ENCODE results near the gene LEF1. TPM values are rescaled to one million over a fixed set of nuclear protein-coding genes. Genes with fewer than 3 reads are reported as not detected.

LEF1 gene
- total and polyA plus RNA-seq, 2 experiments from 2014 or later: 0.50 to 0.73 TPM

DNA sequence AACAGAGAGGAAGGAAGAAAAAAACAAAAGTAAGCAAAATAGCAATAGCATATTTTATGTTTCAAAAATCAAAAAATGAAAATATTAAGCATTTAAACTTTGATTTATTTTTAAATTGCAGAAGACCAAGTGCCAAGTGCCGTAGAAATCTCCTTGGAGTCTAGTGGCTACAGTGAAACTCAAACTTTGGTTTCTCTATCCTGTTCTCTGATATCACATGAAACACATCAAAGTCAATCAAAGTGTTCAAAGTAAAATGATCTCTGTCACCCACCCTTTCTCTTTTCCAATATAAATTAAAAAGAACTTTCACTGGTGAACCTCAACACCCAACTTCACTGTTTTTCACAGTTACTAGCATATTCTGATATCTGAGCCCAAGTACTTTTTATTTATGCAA, 98.0 kb downstream of the LEF1 start:
- Histone ChIP-seq H3K79me2 (replicated peaks; ENCODE audit: insufficient read depth) (no peaks in the 10 kb centered on the region), H3K9me2 (ENCODE audit: insufficient read depth) (no peaks in the 10 kb centered on the region), H4K20me1 (replicated peaks; ENCODE audit: insufficient read depth) (no peaks in the 10 kb centered on the region), H3K4me2 (no peak overlapping the region), H3F3A (replicated peaks; ENCODE audit: low read depth) (no peaks in the 10 kb centered on the region), H3K4me1 (ENCODE audit: insufficient read depth) (no peaks in the 10 kb centered on the region), H3K36me3 (ENCODE audit: insufficient read depth) (no peaks in the 10 kb centered on the region), H3K27me3 (ENCODE audit: insufficient read depth) (no peaks in the 10 kb centered on the region), H3K27ac (ENCODE audit: low read depth) (no peak overlapping the region), H2AFZ (no peak overlapping the region), H3K4me3 (no peak overlapping the region)
- no peak overlapping the region for H3K27ac Mint-ChIP-seq
- DNase-seq (ENCODE audit: low spot score) (no peak), ATAC-seq (no peak)
- no peaks in the 10 kb centered on the region for H3K4me1 Mint-ChIP-seq
- no peak for TF ChIP-seq ZNF331 (CRISPR knock-in tag; IDR thresholded peaks at IDR 0.05; ENCODE audit: low read depth)
- TF ChIP-seq, protein P1, sequence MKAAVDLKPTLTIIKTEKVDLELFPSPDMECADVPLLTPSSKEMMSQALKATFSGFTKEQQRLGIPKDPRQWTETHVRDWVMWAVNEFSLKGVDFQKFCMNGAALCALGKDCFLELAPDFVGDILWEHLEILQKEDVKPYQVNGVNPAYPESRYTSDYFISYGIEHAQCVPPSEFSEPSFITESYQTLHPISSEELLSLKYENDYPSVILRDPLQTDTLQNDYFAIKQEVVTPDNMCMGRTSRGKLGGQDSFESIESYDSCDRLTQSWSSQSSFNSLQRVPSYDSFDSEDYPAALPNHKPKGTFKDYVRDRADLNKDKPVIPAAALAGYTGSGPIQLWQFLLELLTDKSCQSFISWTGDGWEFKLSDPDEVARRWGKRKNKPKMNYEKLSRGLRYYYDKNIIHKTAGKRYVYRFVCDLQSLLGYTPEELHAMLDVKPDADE (IDR thresholded peaks at IDR 0.05): no peak
- TF ChIP-seq, protein P2, sequence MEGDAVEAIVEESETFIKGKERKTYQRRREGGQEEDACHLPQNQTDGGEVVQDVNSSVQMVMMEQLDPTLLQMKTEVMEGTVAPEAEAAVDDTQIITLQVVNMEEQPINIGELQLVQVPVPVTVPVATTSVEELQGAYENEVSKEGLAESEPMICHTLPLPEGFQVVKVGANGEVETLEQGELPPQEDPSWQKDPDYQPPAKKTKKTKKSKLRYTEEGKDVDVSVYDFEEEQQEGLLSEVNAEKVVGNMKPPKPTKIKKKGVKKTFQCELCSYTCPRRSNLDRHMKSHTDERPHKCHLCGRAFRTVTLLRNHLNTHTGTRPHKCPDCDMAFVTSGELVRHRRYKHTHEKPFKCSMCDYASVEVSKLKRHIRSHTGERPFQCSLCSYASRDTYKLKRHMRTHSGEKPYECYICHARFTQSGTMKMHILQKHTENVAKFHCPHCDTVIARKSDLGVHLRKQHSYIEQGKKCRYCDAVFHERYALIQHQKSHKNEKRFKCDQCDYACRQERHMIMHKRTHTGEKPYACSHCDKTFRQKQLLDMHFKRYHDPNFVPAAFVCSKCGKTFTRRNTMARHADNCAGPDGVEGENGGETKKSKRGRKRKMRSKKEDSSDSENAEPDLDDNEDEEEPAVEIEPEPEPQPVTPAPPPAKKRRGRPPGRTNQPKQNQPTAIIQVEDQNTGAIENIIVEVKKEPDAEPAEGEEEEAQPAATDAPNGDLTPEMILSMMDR (conservative IDR thresholded peaks at IDR 0.05; ENCODE audit: low read depth in 2 of 2): no peak
- TF ChIP-seq, protein P3, sequence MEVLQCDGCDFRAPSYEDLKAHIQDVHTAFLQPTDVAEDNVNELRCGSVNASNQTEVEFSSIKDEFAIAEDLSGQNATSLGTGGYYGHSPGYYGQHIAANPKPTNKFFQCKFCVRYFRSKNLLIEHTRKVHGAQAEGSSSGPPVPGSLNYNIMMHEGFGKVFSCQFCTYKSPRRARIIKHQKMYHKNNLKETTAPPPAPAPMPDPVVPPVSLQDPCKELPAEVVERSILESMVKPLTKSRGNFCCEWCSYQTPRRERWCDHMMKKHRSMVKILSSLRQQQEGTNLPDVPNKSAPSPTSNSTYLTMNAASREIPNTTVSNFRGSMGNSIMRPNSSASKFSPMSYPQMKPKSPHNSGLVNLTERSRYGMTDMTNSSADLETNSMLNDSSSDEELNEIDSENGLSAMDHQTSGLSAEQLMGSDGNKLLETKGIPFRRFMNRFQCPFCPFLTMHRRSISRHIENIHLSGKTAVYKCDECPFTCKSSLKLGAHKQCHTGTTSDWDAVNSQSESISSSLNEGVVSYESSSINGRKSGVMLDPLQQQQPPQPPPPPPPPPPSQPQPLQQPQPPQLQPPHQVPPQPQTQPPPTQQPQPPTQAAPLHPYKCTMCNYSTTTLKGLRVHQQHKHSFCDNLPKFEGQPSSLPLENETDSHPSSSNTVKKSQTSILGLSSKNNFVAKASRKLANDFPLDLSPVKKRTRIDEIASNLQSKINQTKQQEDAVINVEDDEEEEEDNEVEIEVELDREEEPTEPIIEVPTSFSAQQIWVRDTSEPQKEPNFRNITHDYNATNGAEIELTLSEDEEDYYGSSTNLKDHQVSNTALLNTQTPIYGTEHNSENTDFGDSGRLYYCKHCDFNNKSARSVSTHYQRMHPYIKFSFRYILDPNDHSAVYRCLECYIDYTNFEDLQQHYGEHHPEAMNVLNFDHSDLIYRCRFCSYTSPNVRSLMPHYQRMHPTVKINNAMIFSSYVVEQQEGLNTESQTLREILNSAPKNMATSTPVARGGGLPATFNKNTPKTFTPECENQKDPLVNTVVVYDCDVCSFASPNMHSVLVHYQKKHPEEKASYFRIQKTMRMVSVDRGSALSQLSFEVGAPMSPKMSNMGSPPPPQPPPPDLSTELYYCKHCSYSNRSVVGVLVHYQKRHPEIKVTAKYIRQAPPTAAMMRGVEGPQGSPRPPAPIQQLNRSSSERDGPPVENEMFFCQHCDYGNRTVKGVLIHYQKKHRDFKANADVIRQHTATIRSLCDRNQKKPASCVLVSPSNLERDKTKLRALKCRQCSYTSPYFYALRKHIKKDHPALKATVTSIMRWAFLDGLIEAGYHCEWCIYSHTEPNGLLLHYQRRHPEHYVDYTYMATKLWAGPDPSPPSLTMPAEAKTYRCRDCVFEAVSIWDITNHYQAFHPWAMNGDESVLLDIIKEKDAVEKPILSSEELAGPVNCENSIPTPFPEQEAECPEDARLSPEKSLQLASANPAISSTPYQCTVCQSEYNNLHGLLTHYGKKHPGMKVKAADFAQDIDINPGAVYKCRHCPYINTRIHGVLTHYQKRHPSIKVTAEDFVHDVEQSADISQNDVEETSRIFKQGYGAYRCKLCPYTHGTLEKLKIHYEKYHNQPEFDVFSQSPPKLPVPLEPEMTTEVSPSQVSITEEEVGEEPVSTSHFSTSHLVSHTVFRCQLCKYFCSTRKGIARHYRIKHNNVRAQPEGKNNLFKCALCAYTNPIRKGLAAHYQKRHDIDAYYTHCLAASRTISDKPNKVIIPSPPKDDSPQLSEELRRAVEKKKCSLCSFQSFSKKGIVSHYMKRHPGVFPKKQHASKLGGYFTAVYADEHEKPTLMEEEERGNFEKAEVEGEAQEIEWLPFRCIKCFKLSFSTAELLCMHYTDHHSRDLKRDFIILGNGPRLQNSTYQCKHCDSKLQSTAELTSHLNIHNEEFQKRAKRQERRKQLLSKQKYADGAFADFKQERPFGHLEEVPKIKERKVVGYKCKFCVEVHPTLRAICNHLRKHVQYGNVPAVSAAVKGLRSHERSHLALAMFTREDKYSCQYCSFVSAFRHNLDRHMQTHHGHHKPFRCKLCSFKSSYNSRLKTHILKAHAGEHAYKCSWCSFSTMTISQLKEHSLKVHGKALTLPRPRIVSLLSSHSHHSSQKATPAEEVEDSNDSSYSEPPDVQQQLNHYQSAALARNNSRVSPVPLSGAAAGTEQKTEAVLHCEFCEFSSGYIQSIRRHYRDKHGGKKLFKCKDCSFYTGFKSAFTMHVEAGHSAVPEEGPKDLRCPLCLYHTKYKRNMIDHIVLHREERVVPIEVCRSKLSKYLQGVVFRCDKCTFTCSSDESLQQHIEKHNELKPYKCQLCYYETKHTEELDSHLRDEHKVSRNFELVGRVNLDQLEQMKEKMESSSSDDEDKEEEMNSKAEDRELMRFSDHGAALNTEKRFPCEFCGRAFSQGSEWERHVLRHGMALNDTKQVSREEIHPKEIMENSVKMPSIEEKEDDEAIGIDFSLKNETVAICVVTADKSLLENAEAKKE (CRISPR knock-in tag; IDR thresholded peaks at IDR 0.05): no peak
- no peak for TF ChIP-seq ZNF114 (CRISPR knock-in tag; IDR thresholded peaks at IDR 0.05)
- TF ChIP-seq, protein P4, sequence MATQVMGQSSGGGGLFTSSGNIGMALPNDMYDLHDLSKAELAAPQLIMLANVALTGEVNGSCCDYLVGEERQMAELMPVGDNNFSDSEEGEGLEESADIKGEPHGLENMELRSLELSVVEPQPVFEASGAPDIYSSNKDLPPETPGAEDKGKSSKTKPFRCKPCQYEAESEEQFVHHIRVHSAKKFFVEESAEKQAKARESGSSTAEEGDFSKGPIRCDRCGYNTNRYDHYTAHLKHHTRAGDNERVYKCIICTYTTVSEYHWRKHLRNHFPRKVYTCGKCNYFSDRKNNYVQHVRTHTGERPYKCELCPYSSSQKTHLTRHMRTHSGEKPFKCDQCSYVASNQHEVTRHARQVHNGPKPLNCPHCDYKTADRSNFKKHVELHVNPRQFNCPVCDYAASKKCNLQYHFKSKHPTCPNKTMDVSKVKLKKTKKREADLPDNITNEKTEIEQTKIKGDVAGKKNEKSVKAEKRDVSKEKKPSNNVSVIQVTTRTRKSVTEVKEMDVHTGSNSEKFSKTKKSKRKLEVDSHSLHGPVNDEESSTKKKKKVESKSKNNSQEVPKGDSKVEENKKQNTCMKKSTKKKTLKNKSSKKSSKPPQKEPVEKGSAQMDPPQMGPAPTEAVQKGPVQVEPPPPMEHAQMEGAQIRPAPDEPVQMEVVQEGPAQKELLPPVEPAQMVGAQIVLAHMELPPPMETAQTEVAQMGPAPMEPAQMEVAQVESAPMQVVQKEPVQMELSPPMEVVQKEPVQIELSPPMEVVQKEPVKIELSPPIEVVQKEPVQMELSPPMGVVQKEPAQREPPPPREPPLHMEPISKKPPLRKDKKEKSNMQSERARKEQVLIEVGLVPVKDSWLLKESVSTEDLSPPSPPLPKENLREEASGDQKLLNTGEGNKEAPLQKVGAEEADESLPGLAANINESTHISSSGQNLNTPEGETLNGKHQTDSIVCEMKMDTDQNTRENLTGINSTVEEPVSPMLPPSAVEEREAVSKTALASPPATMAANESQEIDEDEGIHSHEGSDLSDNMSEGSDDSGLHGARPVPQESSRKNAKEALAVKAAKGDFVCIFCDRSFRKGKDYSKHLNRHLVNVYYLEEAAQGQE (IDR thresholded peaks at IDR 0.05; ENCODE audit: unreplicated experiment): no peak
- no peak for TF ChIP-seq POLR2AphosphoS5 (IDR thresholded peaks at IDR 0.05; ENCODE audit: low read depth)
- TF ChIP-seq STAT1 (IDR thresholded peaks at IDR 0.05; ENCODE audit: unreplicated experiment): no peak
- no peak for TF ChIP-seq JUNB (IDR thresholded peaks at IDR 0.05; ENCODE audit: unreplicated experiment)
- TF ChIP-seq EZH2phosphoT487 (IDR thresholded peaks at IDR 0.05; ENCODE audit: unreplicated experiment): no peak
- TF ChIP-seq CREB1 (CRISPR knock-in tag; IDR thresholded peaks at IDR 0.05; ENCODE audit: low read depth): no peak
- H3K27me3 Mint-ChIP-seq (ENCODE audit: insufficient read depth, low read depth, poor library complexity): no peaks in the 10 kb centered on the region
- no peak overlapping the region for H3K4me3 Mint-ChIP-seq
- no peaks in the 10 kb centered on the region for H3K9me3 Mint-ChIP-seq
- H3K36me3 Mint-ChIP-seq (ENCODE audit: low read depth): no peaks in the 10 kb centered on the region

Data from GM23338 (cell line).